Inflammatory macrophage (primary cell): Measurements from ENCODE around the gene UBE2D3.

Experiments used
- DNase-seq, 2 donors: peaks; one replicate each; pipeline ENCODE4 v3.0.0-alpha.2; 2020 to 2022

Gene UBE2D3

GRCh38 chr4:102789317-102789717 is 38.0 kb downstream of the UBE2D3 start:
- peak in 1 of 2 donors; percentile 16 for DNase-seq

- no peak for DNase-seq
Observed at GRCh38 chr4:102787944-102788343, 39.4 kb downstream of the UBE2D3 start.

GRCh38 chr4:102787096-102787881 is 40.1 kb downstream of the UBE2D3 start:
- DNase-seq, result peak; percentile 85 to 89

- no peak for DNase-seq
Observed at GRCh38 chr4:102786279-102786678, 41.1 kb downstream of the UBE2D3 start.

- DNase-seq, result no peak
Observed at GRCh38 chr4:102783006-102783405, 44.3 kb downstream of the UBE2D3 start.

- DNase-seq, result no peak
Observed at GRCh38 chr4:102781570-102781969, 45.8 kb downstream of the UBE2D3 start.

GRCh38 chr4:102780476-102781144 is 46.7 kb downstream of the UBE2D3 start:
- DNase-seq, result peak; percentile 7 to 18

GRCh38 chr4:102779204-102779603 is 48.1 kb downstream of the UBE2D3 start:
- DNase-seq, result no peak

GRCh38 chr4:102778720-102779119 is 48.6 kb downstream of the UBE2D3 start:
- no peak for DNase-seq

- no peak for DNase-seq
Observed at GRCh38 chr4:102775805-102776204, 51.5 kb downstream of the UBE2D3 start.

- DNase-seq, result no peak
Observed at GRCh38 chr4:102774254-102774653, 53.1 kb downstream of the UBE2D3 start.

GRCh38 chr4:102772738-102773340 is 54.5 kb downstream of the UBE2D3 start:
- peak; percentile 24 to 30 for DNase-seq

- DNase-seq, result no peak
Observed at GRCh38 chr4:102764901-102765300, 62.5 kb downstream of the UBE2D3 start.

GRCh38 chr4:102761906-102762305 is 65.4 kb downstream of the UBE2D3 start:
- DNase-seq, result no peak

- peak in 1 of 2 donors; percentile 15 for DNase-seq
Observed at GRCh38 chr4:102761296-102761701, 66.1 kb downstream of the UBE2D3 start.

GRCh38 chr4:102760645-102761295 is 66.6 kb downstream of the UBE2D3 start, which contains the start of gene MANBA:
MANBA (minus strand) TSS chr4:102760968; CDS start chr4:102760894, 74 bp downstream.
- DNase-seq, result peak; percentile 91 to 94

GRCh38 chr4:102759831-102760644 is 67.3 kb downstream of the UBE2D3 start:
- DNase-seq, result peak; percentile 96 to 98

GRCh38 chr4:102758241-102759160 is 68.8 kb downstream of the UBE2D3 start:
- peak; percentile 73 to 93 for DNase-seq

GRCh38 chr4:102757681-102758080 is 69.7 kb downstream of the UBE2D3 start:
- no peak for DNase-seq

- no peak for DNase-seq
Observed at GRCh38 chr4:102754044-102754443, 73.3 kb downstream of the UBE2D3 start.

GRCh38 chr4:102751941-102752340 is 75.4 kb downstream of the UBE2D3 start:
- DNase-seq, result peak; percentile 61 to 78
